ENCODE measurements around the gene TRMT13.

- TF ChIP-seq POLR2A (IDR thresholded peaks at IDR 0.05; ENCODE audit: low read depth, low read length) (no peak), CTCF (IDR thresholded peaks at IDR 0.05; ENCODE audit: extremely low read depth in 1 of 2, insufficient read depth in 1 of 2, low read depth in 1 of 2, low read length in 2 of 2) (no peak), EZH2 (IDR thresholded peaks at IDR 0.05; ENCODE audit: borderline replicate concordance, low read depth, low read length, severe bottlenecking) (no peak), JUN (IDR thresholded peaks at IDR 0.05; ENCODE audit: borderline replicate concordance, insufficient read depth, insufficient read length, low read depth) (no peak), POLR2AphosphoS5 (IDR thresholded peaks at IDR 0.05; ENCODE audit: insufficient read depth, low read depth, low read length) (no peak), MYC (IDR thresholded peaks at IDR 0.05; ENCODE audit: low read depth, low read length) (no peak), GATA2 (IDR thresholded peaks at IDR 0.05; ENCODE audit: insufficient read depth, insufficient read length, low read depth, low read length) (no peak)
- TF ChIP-seq, protein P1, sequence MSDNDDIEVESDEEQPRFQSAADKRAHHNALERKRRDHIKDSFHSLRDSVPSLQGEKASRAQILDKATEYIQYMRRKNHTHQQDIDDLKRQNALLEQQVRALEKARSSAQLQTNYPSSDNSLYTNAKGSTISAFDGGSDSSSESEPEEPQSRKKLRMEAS (IDR thresholded peaks at IDR 0.05; ENCODE audit: insufficient read depth, insufficient read length): no peak
These were observed 5.7 kb upstream of the TRMT13 start for GRCh38 chr1:100127226-100127625.
